RWPE1 (cell line): Measurements from ENCODE around the gene RRP1B.
A peak's percentile ranks its signal among the peaks of the same experiment; 100 is the strongest.

ENCODE experiments used
- CTCF ChIA-PET: fragments of 350-600 bp; sonication (Branson Sonifier 250); formaldehyde crosslinking; extraction: SDS; loops from one replicate; lab custom pipeline; 2021; lab: Yijun Ruan, JAX
- POLR2A ChIA-PET: fragments of 400-600 bp; formaldehyde crosslinking; extraction: SDS; loops from one replicate; lab custom pipeline; 2020; ENCODE audit warnings: antibody characterized with exemption; ENCODE audit not compliant: low non-redundant PET; lab: Yijun Ruan, JAX
- DNase-seq: peaks from one replicate; pipeline ENCODE4 v3.0.0; 2012; ENCODE audit warnings: low spot score
- H3K27ac ChIP-seq: fragments of 450-650 bp; 2 replicates; pipeline ENCODE4 v1.5.1; 2017
- CTCF ChIP-seq: fragments of 450-650 bp; conservative IDR thresholded peaks from 2 replicates; pipeline ENCODE4 v1.5.1; 2017; ENCODE audit warnings: low read depth, mild to moderate bottlenecking

RRP1B gene

GRCh38 chr21:43690346-43690745 lies 31.0 kb downstream of the RRP1B start:
- CTCF ChIA-PET, result interaction anchor here (1.8 kb wide), 1 partner anchor 14 kb away, joined by 4 read pairs; no protein-coding TSS in a partner anchor
- DNase-seq, result no peak
- POLR2A ChIA-PET, result no interaction called here
- peak overlapping the region; percentile 65 for H3K27ac ChIP-seq
- no peak for TF ChIP-seq CTCF

GRCh38 chr21:43691086-43691795 lies 31.9 kb downstream of the RRP1B start:
- CTCF ChIA-PET, result interaction anchor here (1.8 kb wide), 1 partner anchor 15 kb away, joined by 4 read pairs; no protein-coding TSS in a partner anchor
- peak overlapping the region; percentile 21 for H3K27ac ChIP-seq
- no peak for TF ChIP-seq CTCF
- peak; percentile 23 for DNase-seq
- POLR2A ChIA-PET, result no interaction called here

- DNase-seq, result no peak
- ChIA-PET POLR2A (no interaction called here), CTCF (interaction anchor here (1.8 kb wide), 1 partner anchor 16 kb away, joined by 4 read pairs; no protein-coding TSS in a partner anchor)
Observed at GRCh38 chr21:43691801-43692200, 32.4 kb downstream of the RRP1B start.

GRCh38 chr21:43692949-43693348 lies 33.6 kb downstream of the RRP1B start:
- no peak for TF ChIP-seq CTCF
- ChIA-PET POLR2A (no interaction called here), CTCF (no interaction called here)
- no peak for DNase-seq
- H3K27ac ChIP-seq, result peak overlapping the region; percentile 12; the same call in 1 of the 2 replicates

More at GRCh38 chr21:43691801-43692200, 32.4 kb downstream of the RRP1B start:
- TF ChIP-seq CTCF, result no peak
- peak overlapping the region; percentile 21; the same call in 1 of the 2 replicates for H3K27ac ChIP-seq

- no peak for DNase-seq
- peak overlapping the region; percentile 38 for H3K27ac ChIP-seq
- no peak for TF ChIP-seq CTCF
- POLR2A ChIA-PET, result no interaction called here
- CTCF ChIA-PET, result no interaction called here
Observed at GRCh38 chr21:43693981-43694380, 34.6 kb downstream of the RRP1B start.

GRCh38 chr21:43694437-43695079 lies 35.2 kb downstream of the RRP1B start:
- no peak for DNase-seq
- ChIA-PET CTCF (interaction anchor here (0.6 kb wide), 1 partner anchor 51 kb away, joined by 3 read pairs; no protein-coding TSS in a partner anchor), POLR2A (no interaction called here)
- TF ChIP-seq CTCF, result no peak
- peak overlapping the region; percentile 38 for H3K27ac ChIP-seq
